NCI-H2227 treated with DMSO at 0.1 percent for 48 hours (cell line): ENCODE results near the gene TIMP3.
"Not testable (repeated sequence)": the region's sequence is repeated elsewhere in the genome, so short reads cannot be mapped to it uniquely, and the experiment has no call there.

Source experiments
- DNase-seq: peaks from one replicate; lab custom pipeline; 2025; lab: John Stamatoyannopoulos, UW

The TIMP3 gene

GRCh38 chr22:32801537-32802236, at the start of gene TIMP3:
TSS of gene TIMP3 (plus strand) at chr22:32801705. CDS start at chr22:32802002, 297 bp downstream.
- peak; percentile 19 for DNase-seq

DNA sequence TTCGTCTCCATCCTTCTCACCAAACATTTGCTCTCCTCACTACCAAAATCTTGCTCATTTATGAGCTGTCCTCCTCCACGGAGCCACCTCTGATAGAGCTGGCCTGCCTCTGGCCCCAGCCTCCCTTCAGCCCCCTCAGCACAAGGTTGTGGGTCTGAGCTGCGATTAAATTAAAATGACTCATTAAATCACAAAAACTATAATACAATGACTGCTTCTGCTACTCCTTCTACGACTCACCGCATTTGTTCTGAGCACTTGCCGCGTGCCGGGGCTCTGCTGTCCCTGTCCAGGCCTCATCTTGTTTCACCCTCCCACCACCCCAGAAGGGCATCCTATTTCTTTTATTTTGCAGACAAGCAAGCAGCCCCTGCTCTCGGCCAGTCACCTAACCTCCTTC, 49.2 kb upstream of the TIMP3 start:
- no peak for DNase-seq

GRCh38 chr22:32752816-32753520, 48.5 kb upstream of the TIMP3 start:
- DNase-seq: no peak

- DNase-seq: no peak
These were observed 47.9 kb upstream of the TIMP3 start for GRCh38 chr22:32753591-32753990.

DNA sequence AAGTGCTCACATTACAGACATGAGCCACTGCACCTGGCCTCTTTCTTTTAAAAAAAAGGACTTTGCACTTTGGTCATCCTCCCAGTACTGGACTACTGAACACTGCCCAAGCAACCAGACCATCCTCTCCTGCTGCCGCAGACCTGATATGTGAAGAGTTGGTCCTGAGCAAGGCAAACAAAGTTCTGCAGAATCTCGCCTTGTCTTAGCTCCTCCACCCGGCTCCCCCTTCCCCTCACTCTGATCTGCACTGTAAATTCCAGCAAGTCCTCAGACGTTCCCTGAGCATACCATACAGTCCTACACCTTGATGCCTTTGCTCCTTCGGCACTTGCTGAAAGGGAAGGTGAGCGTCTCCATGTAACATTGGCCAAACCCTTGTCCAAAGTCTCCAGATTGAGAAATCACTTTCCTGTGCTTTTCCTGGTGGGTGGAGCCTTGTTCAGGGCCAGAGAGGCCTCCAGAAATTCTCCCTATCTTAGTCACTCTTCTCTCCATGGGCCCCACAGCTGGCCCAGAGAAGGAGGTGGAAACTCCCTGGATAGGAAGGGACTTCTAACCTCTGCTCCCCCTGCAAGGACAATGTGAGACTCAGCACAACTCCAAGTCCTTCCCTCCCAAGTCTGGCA, 47.0 kb upstream of the TIMP3 start:
- no peak for DNase-seq

GRCh38 chr22:32757086-32757762, 44.3 kb upstream of the TIMP3 start:
- not testable (repeated sequence) for DNase-seq

DNA sequence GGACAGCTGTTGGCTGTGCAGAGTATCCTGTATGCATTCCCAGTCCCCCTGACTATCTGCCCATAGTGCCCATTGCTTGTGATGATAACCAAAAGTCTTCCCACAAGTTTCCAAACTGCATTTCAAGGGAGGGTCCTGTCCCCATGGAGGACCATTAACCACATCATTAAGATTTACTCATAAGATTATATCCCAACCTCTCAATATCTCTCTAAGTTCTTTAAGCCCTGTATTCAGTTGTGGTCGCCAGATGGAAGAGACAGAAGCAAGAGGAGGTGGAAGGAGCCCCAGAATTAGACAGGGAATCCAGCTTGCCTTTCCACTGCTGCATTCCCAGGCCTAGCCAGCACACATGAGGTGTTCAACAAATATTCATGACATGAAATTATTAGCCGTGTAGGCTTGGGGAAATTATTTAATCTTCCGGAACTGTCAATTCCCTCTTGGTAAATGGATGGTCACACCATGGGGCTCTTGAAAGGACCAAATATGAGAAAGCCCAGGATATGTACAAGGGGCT, 42.6 kb upstream of the TIMP3 start:
- DNase-seq: no peak

GRCh38 chr22:32760396-32760795, 41.1 kb upstream of the TIMP3 start:
- no peak for DNase-seq

- DNase-seq: no peak
These were observed 40.7 kb upstream of the TIMP3 start for GRCh38 chr22:32760815-32761214.

GRCh38 chr22:32761251-32761903, 40.1 kb upstream of the TIMP3 start:
- no peak for DNase-seq

GRCh38 chr22:32764330-32765131, 37.0 kb upstream of the TIMP3 start:
- DNase-seq: no peak

DNA sequence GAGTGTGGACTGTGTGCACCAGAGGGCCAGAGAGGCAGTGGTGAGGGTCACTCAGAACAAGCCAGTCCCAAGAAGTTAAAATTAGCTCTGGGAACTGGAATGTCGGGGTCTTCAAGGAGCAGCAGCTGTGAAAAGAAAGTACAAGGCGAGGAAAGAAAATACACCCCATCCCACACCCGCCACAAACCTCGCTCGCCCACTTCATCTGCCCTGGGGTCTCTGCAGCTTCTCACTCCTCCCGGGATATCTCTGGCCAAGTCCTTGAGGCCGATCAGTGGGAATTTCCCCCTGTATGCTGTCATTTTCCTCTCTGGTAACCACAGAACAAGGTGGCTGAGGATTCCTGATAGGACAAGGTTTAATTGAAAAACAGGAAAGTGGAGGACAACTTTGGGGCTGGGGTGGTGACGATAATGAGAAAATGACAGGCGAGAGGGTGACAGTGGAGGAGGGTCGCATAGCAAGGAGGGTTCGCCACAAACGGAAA, 36.3 kb upstream of the TIMP3 start:
- no peak for DNase-seq

- DNase-seq: no peak
These were observed 29.7 kb upstream of the TIMP3 start for GRCh38 chr22:32771756-32772155.

DNA sequence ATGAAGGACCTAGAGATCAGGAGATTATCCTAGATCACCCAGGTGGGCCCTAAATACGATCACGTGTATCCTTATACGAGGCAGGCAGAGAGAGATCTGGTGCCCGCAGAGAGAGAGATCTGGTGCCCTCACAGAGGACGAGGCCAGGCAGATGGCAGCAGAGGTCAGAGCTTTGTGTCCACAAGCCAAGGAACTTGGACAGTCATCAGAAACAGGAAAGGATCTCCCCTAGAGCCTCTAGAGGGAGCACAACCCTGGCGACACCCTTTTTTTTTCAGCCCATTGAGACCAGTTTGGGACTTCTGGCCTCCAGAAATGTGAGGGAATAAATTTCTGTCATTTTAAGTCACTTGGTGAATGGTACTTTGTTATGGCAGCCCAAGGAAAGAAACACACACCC, 25.5 kb upstream of the TIMP3 start:
- DNase-seq: no peak

- no peak for DNase-seq
These were observed 25.1 kb upstream of the TIMP3 start for GRCh38 chr22:32776397-32776796.

- no peak for DNase-seq
These were observed 24.7 kb upstream of the TIMP3 start for GRCh38 chr22:32776802-32777201.

GRCh38 chr22:32777987-32778386, 23.5 kb upstream of the TIMP3 start:
- no peak for DNase-seq

DNA sequence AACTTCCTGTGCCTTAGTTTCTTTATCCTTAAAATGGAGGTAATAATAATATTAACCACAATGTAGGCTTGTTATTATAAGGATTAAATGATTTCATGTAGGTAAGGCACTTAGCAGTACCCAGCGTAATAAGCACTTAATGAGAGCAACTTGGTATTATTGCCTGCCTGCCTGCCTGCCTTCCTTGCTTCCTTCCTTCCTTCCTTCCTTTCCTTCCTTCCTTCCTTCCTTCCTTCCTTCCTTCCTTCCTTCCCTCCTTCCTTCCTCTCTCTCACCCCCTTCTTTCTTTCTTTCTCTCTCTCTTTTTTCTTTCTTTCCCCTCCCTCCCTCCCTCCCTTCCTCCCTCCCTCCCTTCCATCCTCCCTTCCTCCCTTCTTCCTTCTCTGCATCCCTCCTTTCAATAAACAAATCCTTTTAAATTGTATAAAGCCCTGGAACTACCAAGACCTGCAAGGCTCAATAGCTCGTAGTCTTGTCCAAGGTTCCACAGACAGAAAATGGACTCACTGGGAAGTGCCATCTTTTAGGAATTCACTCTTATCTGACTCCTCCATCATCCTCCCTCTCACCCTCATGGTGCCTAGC, 20.7 kb upstream of the TIMP3 start:
- DNase-seq: no peak

DNA sequence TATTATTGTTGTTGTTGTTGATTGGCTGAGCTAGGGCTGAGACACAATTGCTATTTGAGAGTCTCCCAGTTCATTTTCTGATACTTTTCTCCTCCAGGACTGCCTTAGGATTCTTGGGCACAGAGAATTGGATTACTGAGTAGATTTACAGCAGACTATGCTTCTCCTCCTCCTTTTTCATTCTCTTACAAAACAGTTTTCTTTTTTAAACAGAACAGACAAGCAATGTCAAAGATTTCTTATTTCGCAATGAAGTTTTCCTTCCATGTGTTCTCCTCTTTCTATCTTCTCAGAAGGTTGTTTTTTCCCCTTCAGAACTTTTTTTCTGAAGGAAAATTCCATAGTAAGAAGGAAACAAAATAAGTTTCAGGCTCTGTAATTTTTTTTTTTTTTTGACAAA, 19.8 kb upstream of the TIMP3 start:
- DNase-seq: no peak

GRCh38 chr22:32785321-32786026, 16.0 kb upstream of the TIMP3 start:
- no peak for DNase-seq
